Activated CD8-positive, alpha-beta memory T cell treated with anti-CD3 and anti-CD28 coated beads for 48 hours (primary cell): ENCODE measurements around the gene ABLIM1.

Source experiments
- DNase-seq, 3 experiments: peaks; one replicate each; pipeline ENCODE4 v3.0.0-alpha.2; 2020; ENCODE audit warnings: low read depth in 2 of 3, low spot score in 2 of 3

Gene ABLIM1

DNA sequence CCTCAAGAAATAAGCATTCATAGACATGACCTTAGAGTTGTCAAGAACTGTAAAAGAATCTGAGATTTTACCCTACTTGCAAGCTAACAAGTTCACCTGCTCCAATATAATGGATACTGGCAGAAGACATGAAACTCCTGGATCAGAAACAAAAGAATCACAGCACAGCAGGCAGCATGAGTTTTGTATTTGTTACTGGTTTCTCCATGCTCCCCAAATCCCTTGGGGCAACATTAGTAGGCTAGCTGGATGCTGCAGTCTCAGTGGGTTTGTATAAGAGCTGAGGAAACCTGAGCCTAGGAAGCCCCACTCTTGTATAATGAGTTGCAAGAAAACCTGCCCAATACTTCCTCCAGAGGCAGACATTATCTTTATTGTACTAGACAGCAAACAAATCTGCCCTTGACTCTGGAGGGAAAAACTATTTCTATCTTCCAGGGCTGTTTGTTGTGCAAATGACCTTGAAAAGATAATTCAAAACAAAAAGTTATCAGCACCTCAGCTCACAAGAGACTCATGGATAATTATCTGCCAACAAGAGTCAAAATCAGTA is 64.8 kb downstream of the ABLIM1 start:
- no peak for DNase-seq

DNA sequence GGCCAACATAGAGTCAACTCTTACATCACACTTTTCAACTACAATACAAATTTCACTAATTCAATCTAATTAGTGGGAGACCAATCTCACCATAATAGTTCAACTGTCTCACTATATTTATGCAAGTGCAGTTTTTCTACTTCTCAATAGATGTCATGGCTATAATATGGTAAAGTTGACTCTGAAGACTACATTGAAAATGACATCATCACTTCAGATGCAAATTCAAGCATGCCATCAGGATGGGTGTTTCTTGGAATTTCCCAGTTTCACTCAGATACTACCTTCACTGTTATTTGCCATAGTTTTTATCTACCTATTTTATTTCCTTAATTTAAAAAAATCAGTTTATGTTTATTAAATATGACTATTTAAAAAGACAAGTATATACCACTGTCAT is 67.1 kb downstream of the ABLIM1 start:
- no peak for DNase-seq

DNA sequence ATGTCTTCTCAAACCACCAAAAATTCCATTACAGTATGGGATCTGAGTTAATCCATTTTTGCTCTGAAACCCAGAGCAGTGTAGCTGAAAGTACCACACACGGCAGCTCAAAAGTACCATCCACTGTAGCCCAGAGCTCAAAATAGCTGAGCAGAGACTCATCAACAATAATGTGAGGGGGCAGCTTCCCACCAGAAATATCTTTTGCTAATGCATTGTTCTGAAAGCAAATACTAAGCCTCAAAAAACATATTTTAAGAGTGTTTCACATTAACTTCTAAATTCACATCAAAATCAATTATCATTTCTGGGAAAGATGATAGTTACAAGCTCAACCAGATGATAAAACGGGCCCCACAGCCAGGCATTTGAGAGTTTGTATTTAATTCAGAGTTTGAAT is 73.7 kb downstream of the ABLIM1 start:
- no peak for DNase-seq

DNA sequence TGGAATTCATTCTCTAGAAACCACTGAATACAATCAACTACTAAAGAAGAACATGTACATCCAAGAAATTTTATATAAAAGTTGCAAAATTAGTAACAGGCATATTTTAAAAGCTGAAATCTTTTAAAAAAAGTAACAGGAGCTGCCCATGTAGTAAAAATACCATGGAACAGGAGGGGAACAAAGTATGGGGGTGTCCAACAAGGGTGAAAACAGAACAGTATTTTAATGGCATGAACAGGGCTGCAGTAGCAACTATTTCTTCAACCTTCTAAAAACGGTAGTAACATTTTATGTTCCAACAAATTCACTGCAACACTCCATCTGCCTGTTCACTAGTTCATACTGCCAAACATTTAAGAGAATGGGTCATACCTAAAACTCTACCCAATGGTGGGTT is 77.0 kb downstream of the ABLIM1 start:
- DNase-seq: no peak

DNA sequence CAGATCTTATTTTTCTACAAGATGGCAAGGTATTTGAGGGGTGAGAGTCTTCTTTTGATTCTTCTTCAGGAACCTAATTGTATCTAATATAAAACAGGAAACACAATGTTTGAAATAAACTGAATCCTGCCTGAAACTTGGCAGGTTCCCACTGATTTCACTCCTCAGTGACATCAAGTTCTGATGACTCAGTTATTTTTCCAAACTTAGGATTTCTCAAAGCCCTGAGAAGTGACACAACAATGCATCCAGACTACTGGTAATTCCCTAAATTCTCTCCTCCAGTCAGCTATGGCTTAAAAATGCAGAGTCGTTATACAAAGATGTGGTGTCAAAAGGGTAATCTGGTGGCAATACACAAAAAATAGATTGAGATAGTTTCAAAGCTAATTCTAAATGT is 80.9 kb downstream of the ABLIM1 start:
- no peak for DNase-seq

DNA sequence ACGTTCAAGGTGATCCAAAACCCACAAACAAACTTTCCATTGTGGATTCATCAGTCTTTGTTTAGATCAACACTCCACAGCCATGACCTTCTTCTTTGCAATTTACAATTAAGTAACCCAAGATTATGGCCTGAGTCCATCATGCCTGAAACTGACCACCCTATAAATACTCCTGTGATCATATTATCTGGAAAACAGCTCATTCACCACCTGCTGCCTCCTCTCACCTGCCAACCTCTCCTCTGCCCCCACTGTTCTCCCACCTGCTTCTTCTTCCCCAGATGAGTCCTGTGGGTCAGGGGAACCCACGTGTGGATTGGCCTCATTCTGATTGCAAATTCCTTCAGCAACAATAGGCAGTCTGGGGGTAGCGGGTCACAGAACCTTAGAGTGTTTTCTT is 81.4 kb downstream of the ABLIM1 start:
- DNase-seq: no peak

DNA sequence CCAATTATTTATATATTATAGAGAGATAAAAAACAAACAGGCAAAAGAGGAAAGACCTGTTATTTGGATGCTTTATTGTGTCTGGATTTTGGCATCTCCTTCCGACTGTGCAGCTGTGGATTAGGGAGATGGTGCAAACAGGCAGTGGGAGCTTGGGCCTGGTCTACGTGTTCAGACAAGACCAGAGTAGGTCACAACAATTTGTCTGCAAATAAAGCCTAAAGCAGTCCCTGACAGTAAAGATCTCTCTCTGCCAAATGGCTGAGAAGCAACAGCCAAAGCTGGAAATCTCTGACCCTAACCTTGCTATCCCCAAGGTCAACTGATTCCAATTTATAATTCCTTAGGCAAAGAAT is 82.0 kb downstream of the ABLIM1 start:
- no peak for DNase-seq

DNA sequence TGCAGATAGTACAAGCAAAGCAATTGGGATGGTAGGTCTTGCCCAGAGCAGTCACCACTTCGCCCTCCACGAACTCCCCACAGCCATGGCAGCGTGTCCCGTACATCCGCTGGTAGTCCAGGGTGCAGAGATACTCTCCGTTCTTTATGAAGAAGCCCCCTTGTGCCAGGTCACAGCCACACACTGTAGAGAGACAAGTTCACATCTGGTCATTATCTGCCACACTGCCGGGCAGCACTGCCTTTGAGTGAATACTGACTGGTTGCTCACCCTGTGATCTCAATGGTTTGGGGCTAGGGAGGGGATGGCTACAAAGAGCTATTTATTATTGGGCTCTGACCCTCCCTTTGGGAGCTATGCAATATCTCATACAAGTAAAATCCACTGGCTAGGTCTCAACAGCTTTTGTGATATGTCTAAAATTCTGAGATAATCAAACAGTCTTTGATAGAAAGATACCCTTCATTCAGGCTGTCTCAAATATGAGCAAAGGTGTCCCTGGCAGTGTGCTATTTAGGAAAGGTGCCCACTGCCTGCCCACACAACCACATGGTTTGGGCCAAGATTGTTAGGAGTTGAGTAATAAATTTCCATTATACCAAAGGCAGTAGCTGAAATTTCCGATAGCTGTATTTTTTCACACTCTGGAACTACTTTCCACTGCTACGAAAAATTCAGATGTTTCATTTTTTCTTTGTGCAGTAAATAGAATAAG is 82.5 kb downstream of the ABLIM1 start:
- no peak for DNase-seq

DNA sequence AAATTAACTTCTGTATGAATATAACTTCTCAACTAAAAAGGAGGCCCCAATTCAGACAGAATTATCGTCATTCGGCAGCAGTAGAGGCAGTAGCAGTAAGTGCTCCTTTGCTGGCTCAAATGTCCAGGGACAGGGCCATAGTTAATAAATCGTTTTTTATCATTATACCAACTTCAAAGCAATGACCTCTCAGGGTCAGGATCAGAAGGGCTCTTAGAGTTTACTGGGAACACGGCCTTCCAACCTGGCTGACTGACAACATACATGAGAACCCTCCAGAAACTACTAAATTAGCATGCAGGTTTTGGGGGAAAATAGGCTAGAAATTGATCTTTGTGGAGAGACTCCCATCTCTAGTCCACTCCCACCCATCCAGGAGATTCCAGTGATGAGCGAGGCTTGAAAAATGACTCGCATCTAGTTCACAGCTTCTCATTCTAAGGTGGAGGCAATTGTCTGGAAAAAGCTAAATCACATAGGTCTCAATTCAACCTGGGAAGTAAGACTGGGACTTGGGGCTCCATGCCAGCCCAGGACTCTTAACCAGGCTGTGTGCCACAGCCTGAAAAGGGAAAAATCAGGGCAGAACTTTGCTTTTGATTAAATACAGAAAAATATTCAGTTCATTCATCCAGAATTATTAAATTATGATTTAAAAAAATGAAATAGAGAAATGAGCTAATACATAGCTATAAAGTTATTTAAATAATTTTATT is 84.6 kb downstream of the ABLIM1 start:
- DNase-seq: no peak

DNA sequence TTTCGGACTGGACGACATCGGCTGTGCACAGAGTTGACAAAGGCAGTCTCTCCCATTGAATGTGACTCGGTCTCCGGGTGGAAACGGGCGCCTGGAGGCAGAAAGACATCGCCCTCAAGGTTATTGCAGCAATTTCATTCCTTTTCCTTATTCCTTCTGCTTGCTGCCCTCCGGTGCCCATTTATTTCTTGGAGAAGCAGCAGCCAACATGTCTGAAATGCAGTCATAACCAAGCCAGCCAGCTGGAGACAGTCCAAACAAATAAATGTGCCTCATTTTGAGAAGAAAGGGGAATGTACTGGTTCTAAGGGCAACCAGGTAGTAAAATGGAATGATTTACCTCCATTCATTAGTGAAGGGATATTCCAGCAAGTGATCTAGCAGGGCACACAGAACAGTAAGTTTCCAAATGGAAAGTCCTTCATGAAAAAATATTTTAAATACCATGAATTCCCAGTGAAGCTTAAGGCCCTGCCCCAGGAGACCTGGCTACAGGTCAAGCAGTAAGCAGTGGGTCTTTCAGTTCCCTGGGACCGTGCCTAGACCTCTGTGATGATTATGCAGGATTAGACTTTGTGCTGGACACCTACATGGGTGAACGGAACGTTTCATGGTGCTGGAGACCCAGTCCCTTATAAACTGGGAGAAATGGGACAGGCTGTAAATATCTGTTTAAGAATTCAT is 86.6 kb downstream of the ABLIM1 start:
- no peak for DNase-seq

DNA sequence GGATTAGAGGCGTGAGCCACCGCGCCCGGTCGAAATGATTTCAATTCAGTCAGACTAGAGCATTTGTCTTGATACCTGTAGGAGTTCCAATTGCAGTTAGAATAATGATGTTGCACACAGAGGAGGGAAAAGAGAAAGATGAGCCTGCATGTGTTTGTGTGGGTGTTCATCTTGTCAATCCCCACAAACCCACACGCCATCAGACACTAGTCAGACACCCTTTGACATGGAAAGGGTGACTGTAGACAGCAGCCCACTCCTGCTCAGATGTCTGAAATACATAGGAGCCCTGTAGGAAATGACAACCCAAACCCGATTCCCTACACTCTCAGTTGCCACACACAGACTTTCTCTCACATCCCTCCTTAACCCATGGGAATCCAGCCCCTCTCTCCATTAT is 92.0 kb downstream of the ABLIM1 start:
- no peak for DNase-seq

DNA sequence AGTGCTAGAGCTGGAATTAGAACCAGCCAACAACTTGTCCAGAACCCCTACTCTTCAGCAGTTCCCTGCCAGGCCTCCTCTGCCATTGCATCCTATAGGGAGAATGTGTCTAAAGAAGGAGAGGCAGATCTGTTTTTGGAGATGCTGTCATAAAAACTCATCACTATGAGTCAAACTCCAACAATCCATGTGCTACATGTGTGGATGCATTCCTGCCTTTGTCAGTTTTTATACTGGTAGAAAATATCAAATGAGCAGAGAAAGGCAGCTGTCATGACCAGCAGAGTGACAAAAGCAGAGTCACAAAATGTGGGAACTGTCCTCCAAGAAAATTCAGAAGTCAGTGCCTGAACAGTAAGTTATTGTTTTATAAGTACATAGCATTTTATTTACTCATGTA is 93.0 kb downstream of the ABLIM1 start:
- DNase-seq: no peak

DNA sequence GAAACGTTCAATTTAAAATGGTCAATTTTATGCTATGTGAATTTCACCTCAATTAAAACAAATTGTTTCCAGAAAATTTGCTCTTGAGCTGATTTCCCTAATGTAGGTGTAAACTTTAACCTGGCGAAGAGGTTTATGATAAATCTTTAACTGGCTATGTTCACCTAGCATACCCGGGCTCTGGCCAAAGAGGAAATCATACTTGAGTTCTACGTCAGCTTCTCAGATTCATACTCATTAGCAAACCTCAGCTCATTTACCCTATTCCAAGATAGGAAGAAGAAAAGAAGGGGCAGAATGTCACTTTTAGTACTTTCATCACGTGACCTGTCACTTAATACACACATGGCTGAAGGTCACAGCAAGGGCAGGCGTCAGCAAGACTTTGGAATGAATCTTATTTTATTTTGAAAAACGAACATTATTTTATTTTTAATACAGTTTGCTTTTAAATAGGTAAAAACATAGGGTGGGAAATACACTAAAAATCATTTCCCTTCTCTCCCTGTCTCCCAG is 97.0 kb downstream of the ABLIM1 start:
- DNase-seq: no peak

DNA sequence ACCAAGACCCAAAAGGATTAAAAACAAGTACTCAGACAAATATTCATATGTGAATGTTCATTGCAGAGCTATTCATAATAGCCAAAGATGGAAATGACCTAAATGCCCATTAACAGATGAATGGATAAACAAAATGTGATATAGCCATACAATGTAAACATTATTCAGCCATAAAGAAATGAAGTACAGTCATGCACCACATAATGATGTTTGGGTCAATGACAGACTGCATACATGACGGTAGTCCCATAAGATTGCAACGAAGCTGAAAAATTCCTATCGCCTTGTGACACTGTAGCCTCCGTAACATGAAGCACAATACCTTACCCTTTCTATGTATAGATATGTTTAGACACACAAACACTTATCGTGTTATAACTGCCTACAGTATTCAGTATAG is 97.9 kb downstream of the ABLIM1 start:
- DNase-seq: no peak

DNA sequence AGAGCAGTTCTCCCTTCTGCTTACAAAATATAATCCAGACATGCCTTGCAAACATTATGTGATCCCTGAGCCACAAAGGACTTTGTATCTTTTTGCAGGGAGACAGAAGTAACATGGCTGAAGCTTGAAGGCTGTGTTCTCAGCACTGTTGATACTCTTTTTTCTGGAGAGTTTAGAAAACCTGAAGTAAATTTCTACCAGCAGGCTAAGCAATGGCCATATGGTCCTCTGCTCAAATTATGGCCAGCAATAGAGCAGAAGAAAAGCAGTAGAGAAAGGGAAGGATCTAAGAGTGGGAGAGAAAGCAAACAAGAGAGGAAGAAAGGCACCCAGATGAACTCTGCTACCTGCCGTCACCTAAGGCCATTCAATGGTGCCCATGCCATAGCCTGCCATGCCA is 98.4 kb downstream of the ABLIM1 start:
- DNase-seq: no peak

DNA sequence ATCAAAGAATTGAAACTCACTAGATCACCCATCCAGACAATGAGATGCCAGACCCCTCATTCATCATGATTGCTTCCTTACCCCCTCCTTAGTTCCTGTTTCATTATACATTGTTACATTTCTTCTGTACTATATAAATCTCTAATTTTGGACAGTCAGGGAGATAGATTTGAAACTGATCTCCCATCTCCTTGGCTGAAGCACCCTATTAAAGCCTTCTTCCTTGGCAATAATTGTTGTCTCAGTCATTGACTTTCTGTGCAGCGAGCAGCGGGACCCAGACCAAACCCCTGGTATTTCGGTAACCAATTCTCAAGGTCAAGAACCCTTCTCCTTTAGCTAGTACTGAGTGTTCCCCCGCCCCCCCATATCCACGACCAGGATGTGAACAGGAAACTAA is 100.2 kb downstream of the ABLIM1 start:
- no peak for DNase-seq

DNA sequence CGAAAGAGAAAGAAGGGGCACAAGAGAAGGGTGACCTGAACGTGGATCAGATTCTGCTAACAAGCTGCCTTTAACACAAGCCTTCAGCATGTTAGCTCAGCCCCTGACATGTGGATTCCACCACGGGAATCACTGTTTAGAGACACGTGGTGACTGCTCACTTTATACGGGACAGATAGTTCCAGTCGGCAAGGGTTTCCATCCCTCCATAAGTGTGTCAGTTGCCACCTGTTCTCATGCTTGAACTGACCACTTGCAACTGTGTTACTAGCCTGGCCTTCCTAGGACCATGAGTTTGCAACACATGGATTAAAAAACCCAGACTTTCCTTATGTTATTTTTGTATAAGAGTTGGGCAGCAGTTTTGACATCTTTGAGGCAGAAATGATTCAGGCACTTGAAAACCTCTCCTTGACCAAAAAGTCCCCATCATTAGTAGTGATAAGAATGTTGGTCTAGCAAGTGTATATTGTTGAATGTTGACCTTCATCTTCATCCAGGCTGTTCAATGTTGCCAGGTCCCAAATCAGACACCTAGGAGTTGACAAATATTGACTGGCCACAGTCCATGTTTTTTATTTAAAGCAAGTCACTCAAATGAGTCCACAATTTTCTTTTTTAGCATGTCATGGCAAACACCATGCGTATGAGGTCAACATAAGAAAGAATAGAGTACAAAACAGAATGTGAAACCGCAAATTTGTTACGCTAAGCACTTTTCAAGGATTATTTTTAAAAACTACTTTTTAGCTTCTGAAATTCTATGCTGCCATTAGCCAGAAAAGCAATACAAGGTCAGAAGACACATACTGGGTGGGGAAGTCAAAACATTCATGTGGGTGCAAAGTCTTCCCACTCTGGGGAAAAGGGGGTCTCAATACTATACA is 101.6 kb downstream of the ABLIM1 start:
- DNase-seq: no peak

DNA sequence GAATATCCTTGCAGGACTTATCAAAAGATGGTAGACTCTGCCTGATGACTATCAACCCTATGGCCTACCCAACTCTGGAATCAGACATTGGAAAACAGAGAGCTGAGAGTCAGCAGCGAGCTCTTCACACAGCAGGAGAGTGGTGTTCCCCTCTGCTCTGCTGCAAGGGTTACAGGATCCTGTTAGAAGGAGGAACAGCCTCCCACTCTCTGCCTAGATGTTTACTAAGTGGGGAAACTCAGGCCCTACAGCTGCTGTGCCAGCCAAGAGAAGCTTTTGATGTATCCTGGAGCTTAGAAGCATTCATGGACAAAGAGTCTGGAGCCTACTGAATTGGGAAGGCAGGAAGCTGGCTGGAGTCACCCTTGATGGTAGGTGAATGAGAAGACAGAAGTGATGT is 104.6 kb downstream of the ABLIM1 start:
- DNase-seq: no peak

DNA sequence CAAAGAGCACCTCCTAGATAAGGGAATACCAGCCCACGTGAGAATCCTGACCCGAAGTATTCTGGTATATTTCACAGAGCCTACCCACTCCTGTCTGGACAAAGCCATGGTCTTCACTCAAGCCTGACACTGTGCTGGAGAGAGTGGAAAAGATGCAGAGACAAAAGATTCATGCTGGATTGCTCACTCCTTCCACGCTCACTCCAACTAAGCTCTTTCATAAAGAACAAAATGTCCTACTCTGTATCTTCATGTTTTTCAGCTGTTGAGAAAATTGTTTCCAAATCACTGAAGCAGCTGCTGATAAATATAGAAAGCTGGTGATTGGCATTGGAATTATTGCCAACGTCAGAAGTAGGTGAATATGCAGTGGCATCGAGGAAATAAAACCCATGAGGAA is 106.0 kb downstream of the ABLIM1 start:
- no peak for DNase-seq

DNA sequence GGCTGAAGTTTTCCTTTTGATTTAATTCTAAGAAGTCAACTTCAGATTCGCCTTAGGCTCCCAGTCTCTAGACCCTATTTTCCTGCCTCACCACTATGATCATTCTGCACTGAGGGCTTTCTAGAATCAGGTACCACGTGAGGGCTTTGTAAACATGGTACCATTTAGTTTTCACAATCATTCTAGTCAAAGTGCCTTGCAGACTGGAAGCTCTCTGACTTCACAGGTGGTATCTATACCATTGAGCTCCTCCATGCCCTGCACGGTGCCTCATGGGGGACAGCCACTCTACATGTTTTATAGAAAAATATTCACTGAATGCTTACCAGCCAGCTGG is 106.5 kb downstream of the ABLIM1 start:
- DNase-seq: no peak
